Colonic mucosa (tissue), 4 donors: ENCODE measurements around the gene MN1. TPM values are rescaled to one million over a fixed set of nuclear protein-coding genes. Genes with fewer than 3 reads are reported as not detected.

Source experiments
- DNase-seq: peaks from one replicate; pipeline ENCODE4 v3.0.0-alpha.2; 2020
- H3K27ac ChIP-seq: fragments of 200-600 bp; one replicate; pipeline ENCODE4 v1.8.0; 2021
- H3K27me3 ChIP-seq: fragments of 200-600 bp; one replicate; pipeline ENCODE4 v1.8.0; 2021
- H3K36me3 ChIP-seq: fragments of 200-600 bp; one replicate; pipeline ENCODE4 v1.8.0; 2021
- H3K4me1 ChIP-seq: fragments of 200-600 bp; one replicate; pipeline ENCODE4 v1.8.0; 2021; ENCODE audit warnings: mild to moderate bottlenecking
- H3K4me3 ChIP-seq: fragments of 200-600 bp; one replicate; pipeline ENCODE4 v1.8.0; 2021
- H3K9ac ChIP-seq, 2 donors: one replicate each; pipeline ENCODE4 v1.7.0; 2013; ENCODE audit warnings: control low read depth in 2 of 2, low read depth in 2 of 2, low read length in 2 of 2
- H3K9me3 ChIP-seq: fragments of 200-600 bp; one replicate; pipeline ENCODE4 v1.8.0; 2021
- intact Hi-C: fragments of 100-400 bp; cut with DNase I; formaldehyde crosslinking; loops from one replicate; pipeline ENCODE4 v1.14.1; 2022
- total RNA-seq, 2 donors: library from RNA; stranded (reverse); fragmentation: NEBNext Ultra II Directional in 1 of 2; extraction: Animal tissue kit (Norgen Biotek cat#: 25700) in 1 of 2; gene quantifications; one replicate each; pipeline ENCODE4 v1.2.1, GENCODE V29; 2021
- TF ChIP-seq, protein P1 (sequence below): fragments of 200-600 bp; IDR thresholded peaks from one replicate; pipeline ENCODE4 v1.8.0; 2022; ENCODE audit warnings: antibody characterized with exemption, mild to moderate bottlenecking
- donor health status: healthy.
- donor health status: DM: no; HTN: no; CAD: no.
- donor health status: DM: no; HTN: no; CAD: no.

MN1 gene
- total RNA-seq, 2 donors from 2014 or later: 0.67 to 1.5 TPM

DNA sequence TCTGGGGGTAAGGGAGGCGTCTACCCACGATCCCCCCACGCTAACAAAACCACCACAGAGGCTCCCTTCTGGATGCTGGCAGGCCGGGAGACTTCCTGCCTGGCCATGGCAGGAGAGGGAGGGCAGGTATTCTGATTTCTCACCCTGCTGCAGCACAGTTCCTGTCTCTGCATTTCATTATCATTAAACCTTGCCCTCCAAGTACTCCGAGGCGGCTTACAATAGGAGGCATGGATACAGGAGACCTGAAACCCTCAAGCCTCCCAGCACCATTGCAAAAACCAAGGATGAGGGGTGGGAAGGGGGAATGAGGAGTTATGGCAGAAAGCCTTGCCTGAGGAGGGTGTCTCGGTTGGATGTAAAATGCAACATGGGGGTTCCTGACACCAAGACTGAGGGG is 44.1 kb upstream of the MN1 start:
- no peak overlapping the region for H3K27ac ChIP-seq

DNA sequence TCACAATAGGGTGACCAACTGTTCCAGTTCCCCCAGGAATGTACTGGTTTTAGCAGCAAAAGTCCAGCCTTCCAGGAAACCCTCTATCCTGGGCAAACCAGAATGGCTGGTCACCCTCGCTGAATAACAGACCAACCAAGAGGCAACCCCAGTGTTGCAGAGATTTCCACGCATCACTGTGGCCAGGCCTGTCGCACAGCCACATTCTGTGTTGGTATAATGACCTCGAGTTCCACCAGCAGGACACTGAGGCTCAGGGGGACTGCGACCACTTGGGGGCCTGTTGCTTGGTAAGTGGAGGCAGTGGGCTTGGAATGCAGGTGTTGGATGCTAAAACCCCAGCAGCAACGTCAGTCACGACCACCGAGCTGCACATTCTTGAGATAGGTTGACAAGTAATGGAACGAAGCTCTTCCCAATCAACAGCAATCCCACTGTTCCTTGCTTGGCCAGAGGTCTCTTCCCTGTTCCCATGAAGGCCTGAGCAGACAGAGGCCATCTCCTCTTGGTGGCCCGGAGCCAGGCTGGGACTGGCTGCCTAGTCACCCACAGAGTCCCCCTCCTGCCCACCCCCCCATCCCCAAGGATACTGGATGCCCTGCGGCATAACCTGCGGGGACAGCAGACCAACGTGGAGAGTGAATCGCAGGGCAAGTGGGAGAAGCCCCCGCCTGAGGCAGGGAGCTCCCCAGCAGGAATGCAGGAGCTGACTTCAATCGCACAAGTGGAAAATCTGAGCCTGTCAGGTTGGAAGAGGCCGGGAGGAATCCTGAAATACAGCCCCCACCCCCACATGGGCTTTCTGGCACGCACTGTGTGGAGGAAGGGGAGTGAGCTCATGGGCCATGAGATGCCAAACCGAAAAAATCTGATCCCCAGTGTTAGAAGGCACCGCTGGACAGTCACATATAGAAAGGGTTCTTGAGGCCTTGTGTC is 43.4 kb upstream of the MN1 start:
- Histone ChIP-seq H3K4me3 (no peak overlapping the region), H3K4me1 (no peaks in the 10 kb centered on the region), H3K27ac (no peak overlapping the region), H3K36me3 (no peaks in the 10 kb centered on the region), H3K9ac (no peak overlapping the region), H3K9me3 (no peaks in the 10 kb centered on the region), H3K27me3 (no peaks in the 10 kb centered on the region)
- intact Hi-C loops: no loop called here
- no peak for DNase-seq
- TF ChIP-seq, protein P1, sequence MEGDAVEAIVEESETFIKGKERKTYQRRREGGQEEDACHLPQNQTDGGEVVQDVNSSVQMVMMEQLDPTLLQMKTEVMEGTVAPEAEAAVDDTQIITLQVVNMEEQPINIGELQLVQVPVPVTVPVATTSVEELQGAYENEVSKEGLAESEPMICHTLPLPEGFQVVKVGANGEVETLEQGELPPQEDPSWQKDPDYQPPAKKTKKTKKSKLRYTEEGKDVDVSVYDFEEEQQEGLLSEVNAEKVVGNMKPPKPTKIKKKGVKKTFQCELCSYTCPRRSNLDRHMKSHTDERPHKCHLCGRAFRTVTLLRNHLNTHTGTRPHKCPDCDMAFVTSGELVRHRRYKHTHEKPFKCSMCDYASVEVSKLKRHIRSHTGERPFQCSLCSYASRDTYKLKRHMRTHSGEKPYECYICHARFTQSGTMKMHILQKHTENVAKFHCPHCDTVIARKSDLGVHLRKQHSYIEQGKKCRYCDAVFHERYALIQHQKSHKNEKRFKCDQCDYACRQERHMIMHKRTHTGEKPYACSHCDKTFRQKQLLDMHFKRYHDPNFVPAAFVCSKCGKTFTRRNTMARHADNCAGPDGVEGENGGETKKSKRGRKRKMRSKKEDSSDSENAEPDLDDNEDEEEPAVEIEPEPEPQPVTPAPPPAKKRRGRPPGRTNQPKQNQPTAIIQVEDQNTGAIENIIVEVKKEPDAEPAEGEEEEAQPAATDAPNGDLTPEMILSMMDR: no peak

More for the DNA sequence above, 44.1 kb upstream of the MN1 start:
- DNase-seq: no peak
- intact Hi-C loops: no loop called here
- TF ChIP-seq, protein P1: no peak
- no peaks in the 10 kb centered on the region for H3K36me3 ChIP-seq
- no peak overlapping the region for H3K9ac ChIP-seq
- H3K4me3 ChIP-seq: no peak overlapping the region
- no peaks in the 10 kb centered on the region for H3K27me3 ChIP-seq
- no peaks in the 10 kb centered on the region for H3K9me3 ChIP-seq
- no peaks in the 10 kb centered on the region for H3K4me1 ChIP-seq

DNA sequence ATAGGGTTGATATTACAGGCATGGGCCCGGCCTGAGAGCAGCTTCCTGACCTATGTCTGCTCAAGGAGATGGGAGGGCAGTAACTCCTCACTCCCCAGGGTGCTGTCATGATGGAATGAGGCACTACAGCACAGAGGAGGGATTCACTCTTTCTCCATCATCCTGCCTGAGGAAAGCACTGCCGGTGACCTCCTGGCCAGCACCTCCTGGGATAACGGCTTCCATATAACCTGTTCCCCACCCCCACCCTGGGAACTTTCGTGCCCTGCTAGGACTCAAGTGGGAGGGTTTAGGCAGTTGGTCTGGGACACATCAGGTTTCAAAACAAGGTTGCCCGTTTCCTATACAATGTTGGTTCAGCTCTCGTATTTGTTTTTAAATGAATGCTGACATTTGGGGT is 42.7 kb upstream of the MN1 start:
- no peak overlapping the region for H3K4me3 ChIP-seq
- intact Hi-C loops: no loop called here
- H3K9me3 ChIP-seq: no peaks in the 10 kb centered on the region
- TF ChIP-seq, protein P1: no peak
- no peaks in the 10 kb centered on the region for H3K4me1 ChIP-seq
- H3K36me3 ChIP-seq: no peaks in the 10 kb centered on the region
- H3K9ac ChIP-seq: no peak overlapping the region
- no peak for DNase-seq
- H3K27me3 ChIP-seq: no peaks in the 10 kb centered on the region
- no peak overlapping the region for H3K27ac ChIP-seq

DNA sequence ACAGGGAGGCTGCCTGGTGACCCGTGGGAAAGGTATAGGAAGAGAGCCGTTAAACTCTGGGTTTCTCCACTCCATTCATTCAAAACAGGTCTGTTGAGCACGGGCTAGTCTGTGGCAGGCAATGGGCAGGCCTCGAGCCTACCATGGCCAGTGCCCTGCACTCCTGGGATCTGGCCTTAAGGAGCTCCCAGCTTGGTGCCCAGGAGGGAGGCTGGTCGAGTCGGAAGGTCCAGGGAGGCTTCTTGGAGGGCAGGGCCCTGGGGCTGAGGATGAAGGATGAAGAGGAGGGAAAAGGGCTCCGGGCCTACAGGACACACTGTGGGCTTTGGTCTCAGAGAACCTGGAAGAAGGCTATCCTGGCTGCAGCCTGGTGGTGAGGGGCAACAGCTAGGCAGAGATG is 41.9 kb upstream of the MN1 start:
- no peak for DNase-seq
- no peak overlapping the region for H3K27ac ChIP-seq
- no peaks in the 10 kb centered on the region for H3K9me3 ChIP-seq
- intact Hi-C loops: no loop called here
- no peaks in the 10 kb centered on the region for H3K36me3 ChIP-seq
- H3K9ac ChIP-seq: no peak overlapping the region
- H3K4me1 ChIP-seq: no peaks in the 10 kb centered on the region
- TF ChIP-seq, protein P1: no peak
- H3K4me3 ChIP-seq: no peak overlapping the region
- H3K27me3 ChIP-seq: no peaks in the 10 kb centered on the region

DNA sequence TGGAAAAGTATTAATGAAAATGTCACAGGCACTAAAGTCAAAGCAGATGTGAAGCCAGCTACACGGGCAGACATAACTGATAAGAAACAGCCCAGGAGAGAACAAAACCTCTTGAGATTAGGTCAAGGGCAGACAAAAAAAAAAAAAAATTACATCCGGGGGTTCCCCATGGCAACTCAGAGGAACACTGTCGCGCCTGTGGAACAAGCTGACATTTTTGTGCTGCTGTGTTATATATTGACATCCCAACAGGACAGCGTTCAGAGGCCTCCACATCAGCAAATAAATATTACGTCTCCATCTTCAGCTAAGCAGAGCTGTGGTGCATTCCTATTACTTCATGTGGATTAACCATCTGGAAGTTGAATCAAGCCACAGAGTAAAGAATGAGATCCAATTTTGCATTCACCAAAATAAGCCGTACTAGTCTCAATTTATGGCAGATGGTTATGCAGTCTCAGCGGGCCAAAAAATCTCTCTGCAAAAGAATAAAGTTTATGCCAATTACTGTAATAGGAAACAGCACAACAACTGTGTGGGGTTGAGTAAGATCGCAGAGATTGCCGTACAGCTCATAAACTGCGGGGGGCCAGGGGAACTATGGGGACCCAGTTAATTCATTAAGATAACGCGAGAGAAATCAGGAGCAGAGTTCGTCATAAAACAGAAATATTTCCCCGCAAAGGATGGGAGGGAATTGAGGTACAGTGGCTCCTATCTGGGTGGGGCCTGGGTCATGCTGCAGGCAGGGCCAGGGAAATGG is 41.3 kb upstream of the MN1 start:
- no peaks in the 10 kb centered on the region for H3K9me3 ChIP-seq
- H3K36me3 ChIP-seq: no peaks in the 10 kb centered on the region
- H3K27ac ChIP-seq: no peak overlapping the region

More for the DNA sequence above, 41.3 kb upstream of the MN1 start:
- no peaks in the 10 kb centered on the region for H3K27me3 ChIP-seq
- no peak for DNase-seq
- H3K9ac ChIP-seq: no peak overlapping the region
- intact Hi-C loops: no loop called here
- H3K4me3 ChIP-seq: no peak overlapping the region
- TF ChIP-seq, protein P1: no peak
- no peaks in the 10 kb centered on the region for H3K4me1 ChIP-seq
